Fibroblast of upper back skin (primary cell): ENCODE measurements around the gene MAP4K4.

Experiments used
- DNase-seq: peaks from one replicate; pipeline ENCODE4 v3.0.0-alpha.2; 2013

Gene MAP4K4

DNA sequence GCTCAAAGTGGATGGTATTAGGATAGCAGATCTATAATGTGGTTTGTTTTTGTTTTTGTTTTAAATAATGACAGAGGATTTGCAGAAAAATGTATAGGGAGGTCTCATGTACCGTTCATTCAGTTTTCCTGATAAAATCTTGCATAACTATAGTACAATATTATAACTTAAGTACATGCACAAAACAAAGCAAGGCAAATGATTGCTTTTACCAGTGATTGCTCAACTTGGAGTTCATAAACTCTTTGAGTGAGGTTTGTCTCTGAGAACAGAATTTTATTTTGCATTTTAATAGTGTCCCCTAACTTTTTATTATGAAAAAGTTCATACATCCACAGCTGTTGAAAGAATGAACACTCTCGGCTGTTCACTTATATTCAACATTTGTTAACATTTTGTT is 96.6 kb downstream of the MAP4K4 start:
- no peak for DNase-seq

DNA sequence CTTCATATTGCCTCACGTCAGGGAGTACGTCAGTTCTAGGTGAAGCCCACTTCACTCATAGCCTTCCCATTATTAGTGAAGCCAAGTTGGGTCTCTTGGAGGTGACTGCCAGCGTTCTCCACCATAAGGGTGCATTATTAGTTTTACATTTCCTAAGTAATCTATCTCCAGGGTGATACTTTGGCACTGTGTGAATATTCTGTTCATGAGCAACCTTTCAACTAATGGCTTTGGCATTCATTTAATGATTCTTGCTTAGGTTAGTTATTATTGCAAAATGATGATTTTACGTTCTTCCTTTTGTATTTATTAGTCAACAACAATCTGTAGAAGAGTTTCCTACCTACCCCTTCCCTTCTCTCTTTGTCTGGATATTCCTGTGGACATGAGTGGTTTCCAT is 97.5 kb downstream of the MAP4K4 start:
- DNase-seq = no peak

DNA sequence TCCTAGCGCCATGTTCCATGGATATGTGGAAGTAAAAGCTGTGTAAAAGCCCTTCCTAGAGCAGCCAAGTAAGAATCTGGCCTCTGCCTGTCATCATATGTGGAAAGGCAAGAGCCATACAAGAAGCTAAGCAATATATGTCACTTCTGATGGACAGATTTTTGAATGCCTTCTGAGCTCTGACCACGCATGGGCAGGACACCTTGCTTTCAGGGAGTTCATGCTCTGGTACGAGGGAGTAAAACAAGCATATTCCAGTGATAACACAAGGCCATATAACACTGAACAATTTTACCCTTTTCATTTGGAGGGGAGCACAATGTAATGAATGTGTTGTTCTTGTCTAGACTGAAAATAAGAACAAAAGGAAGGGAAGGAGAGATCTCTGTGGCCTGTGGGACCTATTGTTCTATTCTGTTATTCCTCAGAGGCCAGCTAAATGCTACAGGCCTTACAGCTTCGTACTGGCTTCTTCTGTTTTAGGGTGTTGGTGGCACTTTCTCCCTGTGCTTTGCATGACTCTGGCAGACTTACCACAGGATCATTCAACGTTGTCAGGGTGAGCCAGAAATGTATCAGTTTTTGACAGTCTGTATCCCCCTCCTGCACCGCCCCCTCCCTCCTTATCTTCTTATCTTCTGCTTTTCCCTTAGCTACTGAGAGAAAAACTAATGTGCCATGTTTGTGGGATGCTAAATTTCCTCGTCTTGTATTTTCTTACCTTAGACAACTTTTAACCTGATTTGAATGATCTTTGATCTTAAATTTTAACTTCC is 99.5 kb downstream of the MAP4K4 start:
- DNase-seq = no peak

DNA sequence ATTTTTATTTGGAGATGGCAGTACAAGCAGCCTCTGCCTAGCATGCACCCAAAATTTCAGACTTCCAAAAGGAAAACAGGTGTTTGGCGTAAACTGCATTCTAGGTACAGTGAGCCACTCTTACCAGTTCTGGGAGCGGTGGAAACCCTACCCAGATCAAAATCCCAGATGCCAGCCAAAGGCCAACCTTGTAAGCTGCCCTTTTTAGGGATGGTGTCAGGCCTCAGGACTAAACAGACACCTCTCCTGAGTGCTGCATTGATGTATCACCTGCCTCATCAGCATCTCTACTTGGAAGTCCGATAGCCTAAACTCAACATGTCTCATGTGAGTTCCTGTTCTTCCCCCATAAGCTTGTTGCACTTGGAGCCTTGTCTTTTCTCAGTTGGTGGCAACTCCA is 104.0 kb downstream of the MAP4K4 start:
- no peak for DNase-seq

DNA sequence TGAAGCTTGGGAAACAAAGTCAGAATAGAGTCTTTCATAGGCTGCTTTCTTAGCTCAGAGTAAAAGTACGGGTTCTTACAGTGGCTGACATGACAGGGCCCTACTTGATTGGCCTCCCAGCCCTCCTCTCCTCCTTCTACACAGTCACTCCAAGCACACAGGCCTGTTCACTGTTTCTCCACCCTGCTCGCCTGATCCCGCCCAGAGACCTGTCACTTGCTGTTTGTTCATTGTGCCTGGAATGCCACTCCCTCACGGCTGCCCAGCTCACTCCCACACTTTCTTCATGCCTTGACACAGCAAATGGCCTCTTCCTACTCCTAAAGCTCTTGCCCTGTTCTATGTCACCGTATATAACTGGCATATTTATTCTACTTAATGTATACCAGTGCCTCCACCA is 104.8 kb downstream of the MAP4K4 start:
- DNase-seq = no peak

DNA sequence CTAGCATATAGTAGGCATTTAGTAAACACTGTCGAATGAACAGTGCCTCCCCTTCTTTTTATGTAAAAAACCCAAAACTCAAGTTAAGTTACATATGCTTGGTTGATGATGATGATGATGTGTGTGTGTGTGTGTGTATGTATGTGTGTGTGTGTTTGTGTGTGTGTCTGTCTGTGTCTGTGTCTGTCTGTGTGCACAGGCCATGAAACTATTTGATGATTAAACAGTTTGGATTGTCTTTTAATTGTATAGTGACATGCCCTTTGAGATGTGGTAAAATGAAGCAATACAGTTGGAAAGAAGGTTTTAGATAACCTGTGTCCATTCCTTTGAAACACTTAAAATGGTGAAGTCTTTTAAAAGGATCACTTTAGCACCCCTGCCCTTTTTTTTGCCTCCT is 105.6 kb downstream of the MAP4K4 start:
- peak; percentile 75 for DNase-seq

DNA sequence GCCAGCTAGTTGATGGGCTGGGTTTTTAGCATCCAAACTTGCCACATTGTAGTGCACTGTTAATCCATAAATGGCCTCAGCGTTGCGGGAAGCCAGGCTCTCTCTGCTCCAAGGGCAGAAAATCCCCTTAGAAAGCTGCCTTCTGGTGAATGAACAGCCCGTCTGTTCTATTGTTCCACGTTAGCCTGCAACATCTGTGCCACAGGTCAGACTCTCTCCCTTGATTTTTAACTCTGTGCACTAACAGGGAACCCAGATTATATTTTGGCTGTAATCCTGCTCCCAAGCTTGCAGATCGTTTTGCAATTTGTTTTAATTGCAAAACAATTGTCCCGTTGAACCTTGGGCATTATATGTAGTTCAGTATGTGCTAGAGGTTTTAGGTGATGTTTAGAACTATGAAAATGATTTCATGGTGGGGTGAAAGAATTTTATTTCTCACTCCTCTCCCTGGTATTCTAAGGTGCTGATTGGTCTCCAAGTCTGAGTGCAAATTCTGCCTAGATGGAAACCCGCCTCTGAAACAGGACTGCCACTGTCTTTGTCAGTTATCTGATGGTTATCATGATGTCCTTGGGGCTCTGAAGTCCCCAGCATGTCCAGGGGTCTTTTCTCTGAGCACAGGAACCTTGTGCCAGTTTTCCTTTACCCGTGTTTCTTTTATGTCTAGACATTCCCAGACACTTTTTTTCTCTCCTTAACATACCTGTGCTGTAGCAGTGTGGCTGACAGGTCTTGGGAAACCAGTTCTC is 106.6 kb downstream of the MAP4K4 start:
- DNase-seq = no peak

DNA sequence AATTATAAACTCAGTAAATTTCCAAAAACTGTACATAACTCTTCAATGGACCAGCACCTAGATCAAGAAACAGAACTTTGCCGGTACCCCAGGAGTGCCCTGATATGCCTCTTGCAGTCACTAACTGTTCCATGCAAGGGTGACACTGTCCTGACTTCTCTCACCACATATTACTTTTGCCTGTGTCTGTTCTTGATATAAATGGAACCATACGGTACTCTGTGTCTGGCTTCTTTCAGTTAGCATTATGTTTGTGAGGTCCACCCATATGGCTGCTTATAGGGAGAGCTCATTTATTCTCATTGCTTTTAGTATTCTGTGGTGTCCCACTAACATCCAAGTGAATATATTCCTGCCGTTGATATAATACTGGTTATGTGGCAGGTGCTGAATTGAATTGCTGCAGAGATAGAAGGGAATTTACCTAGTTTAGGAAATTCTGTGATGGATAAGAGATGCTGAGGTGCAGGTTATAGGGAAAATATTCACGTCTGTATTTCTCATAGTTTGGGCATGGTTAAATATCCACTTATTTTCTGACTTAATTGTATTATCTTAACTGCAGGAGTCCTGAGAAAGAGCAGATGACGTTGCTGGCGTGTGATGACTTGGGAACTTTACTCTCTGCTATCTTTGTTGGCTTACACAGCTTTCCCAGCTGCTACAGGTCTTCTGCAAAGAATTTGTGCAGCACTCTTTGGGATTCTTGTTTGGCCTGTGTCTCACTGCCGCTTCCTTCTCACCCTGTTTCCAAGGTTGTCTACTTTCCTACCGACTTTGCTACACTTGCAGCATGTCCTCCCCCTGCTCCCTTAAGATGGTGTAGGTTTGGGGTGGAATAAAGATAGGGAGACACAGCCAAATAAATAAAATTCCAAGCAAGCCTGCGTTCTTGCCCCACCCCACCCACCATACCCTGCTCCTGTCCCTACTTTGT is 107.9 kb downstream of the MAP4K4 start:
- DNase-seq = peak; percentile 49

DNA sequence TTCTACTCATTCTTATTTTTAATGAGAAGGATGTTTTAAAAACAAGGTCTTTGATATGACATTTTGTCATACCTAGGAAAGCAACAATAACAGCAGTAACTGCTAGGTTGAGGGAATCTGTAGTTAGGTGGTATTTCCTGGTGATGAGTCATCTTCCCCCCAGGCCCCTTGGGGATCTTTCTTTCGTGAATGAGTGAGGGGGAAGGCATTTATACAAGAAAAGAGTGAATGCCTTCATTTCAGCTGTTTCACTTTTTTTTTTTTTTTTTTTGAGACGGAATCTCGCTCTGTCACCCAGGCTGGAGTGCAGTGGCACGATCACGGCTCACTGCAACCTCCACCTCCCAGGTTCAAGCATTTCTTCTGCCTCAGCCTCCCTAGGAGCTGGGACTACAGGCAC is 108.6 kb downstream of the MAP4K4 start:
- DNase-seq = peak; percentile 93

DNA sequence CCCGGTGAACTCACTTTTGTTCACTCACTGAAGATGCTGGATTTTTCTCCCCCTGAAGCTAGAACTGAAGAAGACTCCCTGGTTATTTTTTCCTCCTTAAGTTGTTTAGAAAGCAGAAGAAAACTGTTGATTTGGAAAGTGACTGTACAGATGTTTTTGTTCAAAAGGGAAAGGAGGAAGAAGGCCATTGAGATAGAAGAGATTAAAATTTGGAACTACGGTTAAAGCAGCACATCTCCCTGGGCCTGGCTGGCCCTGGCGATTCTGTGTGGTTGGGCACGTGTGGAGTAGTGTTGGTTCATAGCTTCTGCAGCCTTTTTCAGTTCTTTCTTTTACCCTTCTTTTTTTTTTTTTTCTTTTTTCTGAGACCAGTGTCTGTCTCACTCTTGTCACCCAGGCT is 109.2 kb downstream of the MAP4K4 start:
- no peak for DNase-seq

DNA sequence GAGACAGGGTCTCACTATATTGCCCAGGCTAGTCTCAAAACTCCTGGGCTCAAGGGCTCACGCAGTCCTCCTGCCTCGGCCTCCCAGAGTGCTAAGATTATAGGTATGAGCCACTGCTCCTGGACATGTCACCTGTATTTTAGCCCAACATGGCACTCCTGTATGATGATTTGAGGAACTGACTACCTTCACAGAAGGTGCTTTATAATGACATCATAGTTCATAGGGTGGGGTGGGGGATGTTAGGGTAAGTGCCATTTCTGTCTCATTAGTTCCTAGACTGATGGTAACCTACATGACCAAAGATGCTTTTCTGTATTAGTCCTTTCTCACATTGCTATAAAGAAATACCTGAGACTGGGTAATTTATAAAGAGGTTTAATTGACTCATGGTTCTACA is 109.7 kb downstream of the MAP4K4 start:
- no peak for DNase-seq

DNA sequence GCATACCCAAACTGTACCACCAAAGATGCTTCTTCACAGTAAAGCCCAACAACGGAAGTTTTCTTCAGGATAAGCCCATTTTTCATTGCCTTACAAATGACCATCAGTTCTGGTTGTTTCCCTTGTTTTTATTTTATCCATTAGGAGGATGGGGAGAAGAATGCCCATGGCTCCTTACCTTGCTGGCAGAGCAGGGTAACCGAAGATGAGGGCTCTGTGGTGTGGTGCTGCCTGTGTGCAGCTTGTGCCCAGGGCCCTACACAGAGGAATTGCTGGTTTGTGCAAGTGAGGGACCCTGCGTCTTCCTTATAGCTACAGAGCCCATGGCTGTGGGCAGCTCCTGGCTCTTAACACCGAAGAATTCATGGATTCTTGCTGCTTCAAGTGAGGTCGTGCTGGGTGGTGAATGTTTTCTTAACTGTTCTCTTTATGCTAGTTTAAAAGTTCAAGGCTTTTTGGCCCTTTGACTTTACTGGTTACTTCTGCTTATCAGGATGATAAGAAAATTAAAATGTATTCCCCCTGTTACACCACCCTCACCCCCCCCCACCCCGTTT is 110.6 kb downstream of the MAP4K4 start:
- DNase-seq = no peak

DNA sequence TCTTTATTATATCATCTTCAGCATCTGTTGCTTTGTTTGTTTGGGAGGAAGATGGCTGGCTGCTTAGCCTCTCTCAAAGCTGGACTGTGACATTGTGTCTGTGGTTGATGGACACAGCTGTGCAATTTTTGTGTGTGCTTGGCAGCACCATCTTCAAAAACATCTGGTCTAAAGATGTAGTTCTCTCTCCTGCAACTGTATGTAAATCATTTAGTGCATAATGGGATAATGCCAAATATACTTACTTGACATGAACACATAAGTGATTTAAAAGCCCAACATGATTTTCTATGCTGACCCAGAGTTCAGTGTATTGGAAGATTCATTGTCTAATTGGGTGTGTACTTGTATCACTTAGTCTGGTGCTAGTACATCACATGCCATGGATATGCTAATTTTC is 112.2 kb downstream of the MAP4K4 start:
- DNase-seq = peak; percentile 78

DNA sequence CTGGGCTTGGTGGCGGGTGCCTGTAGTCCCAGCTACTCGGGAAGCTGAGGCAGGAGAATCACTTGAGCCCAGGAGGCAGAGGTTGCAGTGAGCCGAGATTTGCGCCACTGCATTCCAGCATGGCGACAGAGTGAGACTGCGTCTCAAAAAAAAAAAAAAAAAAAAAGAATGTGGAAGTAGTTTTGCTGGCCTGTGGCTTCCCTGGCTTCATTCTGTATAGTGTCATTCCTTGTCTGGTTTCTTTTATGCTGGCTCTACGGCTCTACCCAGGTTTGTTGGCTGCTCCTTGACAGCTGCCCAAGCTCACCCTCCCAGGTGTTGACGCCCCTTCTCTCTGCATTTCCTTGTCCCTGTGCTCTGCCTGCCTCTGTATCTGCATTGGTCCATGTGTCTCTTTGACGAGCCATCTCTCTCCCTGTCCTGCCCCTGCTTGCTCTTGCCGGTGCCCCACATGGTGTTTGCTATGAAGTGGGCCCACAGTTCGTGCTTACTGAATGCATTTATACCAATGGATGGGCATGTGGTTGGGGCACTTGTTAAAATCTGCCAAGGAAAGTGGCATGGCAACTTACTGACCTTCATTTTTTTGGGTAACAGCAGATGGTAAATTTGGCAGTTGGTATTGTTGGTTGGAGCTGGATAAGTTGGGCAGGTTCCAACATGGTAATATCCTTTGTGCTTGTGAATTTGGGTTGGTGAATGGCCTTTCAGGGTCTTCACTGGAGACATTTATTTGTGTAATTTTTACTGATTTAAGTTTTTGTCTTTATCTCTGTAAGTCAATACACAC is 113.9 kb downstream of the MAP4K4 start:
- no peak for DNase-seq

DNA sequence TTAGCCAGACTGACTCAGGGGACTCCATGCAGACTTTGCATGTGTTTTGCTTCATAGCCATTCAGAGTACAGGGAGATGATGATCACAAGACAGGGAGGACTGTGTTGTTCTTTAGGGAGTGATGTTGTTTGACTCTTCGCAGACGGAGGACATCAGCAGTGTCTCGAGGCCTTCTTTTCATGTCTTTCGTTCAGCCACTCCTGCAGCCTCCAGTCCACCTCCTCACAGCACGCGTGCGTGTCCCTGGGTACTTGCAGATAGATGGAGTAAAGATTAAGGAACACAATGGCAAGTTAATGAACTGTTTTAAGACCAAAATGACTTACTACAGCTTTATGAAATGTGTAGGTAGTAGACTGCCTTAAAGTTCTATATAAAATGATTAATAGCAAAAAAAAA is 114.7 kb downstream of the MAP4K4 start:
- no peak for DNase-seq

DNA sequence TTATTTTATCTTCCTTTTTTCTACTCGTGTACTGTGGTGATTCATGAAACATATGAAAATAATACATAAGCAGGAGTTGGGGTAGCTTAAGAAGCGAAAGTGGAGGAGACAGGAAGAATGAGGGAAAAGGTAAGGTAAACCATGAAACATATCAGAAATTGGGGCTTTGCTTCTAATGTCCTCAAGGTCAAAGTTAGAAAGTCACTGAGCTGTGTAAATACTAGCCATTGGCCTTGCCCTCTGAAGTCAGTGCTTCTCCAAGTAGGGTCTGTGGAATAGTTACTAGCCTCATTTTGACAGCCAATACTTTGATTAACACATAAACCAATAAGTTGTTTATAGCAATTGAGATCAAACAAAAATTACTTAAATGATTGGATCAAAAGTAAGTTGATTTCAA is 117.2 kb downstream of the MAP4K4 start:
- DNase-seq = no peak

DNA sequence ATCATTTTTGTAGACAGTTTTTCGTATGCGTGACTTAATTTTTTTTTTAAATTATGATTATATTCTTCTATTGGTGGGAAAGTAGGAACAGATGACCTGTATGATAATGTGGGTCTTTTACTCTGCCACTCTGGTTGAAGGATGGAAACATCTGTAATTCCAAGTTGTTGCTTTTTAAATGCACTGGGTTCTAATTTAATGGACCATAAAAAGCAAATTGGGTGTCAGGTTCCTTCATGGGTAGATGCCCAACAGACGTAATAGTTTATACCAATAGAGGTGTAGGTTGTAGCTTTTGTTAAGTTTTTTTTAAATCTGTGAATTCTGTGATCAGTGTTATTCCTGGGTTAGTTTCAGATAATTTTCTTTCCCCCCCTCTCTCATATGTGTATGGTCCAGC is 117.6 kb downstream of the MAP4K4 start:
- no peak for DNase-seq

DNA sequence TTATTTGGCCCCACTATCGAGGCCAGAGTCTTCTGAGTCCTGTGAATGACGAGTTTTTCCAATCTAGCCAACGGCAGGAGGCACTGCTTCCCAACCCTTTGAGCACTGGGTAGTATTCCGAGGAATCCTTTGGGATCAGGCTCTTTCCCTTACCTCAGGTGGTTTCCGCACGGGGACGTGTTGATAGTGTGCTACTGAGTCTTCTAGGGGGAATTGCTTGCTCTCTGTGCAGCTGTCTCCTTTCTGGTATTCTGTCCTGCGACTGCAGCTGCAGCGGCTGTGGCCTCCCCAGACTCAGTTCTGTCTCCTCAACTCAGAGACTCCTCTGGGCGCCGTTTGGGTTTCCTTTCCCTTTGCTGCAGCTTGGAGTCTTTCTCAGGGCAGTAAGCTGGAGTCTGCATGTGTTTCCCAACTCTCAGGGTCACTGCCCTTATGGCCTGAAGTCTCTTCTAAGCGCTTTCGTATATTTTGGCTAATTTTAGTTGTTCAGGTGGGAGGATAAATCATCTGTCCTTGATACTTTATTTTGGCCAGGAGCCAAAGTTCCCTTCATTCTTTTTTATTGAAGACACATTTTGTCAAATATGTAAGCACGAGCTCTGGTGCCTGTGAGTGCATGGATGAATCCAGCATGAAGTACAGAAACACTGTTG is 118.4 kb downstream of the MAP4K4 start:
- DNase-seq = peak; percentile 68

DNA sequence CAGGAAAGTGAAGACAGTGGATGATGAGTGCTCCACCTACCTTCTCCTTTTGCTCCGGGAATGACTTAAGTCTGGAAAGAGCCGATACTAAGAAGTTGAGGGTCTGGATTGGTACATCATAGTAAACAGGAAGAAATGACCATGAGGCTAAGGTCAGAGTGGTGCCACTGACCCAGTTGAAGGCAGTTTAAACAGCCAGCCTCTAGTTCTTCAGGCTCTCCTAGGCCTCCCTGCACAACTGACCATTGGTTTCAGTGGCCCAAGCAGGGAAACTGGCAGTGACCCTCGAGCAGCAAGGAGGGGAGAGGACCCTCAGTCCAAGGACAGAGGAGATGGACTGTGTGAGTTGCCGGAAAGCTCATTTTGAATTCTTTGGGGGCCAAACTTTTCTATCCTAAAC is 119.1 kb downstream of the MAP4K4 start:
- DNase-seq = no peak

DNA sequence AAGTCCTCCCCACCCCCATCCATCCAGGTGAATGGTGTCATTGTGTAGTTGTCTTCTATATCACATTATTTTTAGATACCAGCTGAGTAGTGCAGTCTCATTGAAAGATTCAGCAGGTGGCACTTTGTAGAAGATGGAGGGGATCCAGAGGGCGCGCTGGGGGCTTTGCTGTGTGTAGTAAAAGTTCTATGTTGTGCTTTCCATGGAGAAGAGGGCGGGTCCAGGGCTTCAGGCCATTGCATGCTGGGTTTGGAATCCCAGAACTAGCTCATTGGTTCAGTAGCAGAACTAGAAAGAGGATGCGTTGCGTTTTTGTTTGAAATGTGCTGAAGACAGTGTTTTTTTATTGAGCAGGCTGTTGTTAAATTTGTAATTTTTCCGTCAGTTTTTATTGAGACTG is 120.0 kb downstream of the MAP4K4 start:
- DNase-seq = no peak

DNA sequence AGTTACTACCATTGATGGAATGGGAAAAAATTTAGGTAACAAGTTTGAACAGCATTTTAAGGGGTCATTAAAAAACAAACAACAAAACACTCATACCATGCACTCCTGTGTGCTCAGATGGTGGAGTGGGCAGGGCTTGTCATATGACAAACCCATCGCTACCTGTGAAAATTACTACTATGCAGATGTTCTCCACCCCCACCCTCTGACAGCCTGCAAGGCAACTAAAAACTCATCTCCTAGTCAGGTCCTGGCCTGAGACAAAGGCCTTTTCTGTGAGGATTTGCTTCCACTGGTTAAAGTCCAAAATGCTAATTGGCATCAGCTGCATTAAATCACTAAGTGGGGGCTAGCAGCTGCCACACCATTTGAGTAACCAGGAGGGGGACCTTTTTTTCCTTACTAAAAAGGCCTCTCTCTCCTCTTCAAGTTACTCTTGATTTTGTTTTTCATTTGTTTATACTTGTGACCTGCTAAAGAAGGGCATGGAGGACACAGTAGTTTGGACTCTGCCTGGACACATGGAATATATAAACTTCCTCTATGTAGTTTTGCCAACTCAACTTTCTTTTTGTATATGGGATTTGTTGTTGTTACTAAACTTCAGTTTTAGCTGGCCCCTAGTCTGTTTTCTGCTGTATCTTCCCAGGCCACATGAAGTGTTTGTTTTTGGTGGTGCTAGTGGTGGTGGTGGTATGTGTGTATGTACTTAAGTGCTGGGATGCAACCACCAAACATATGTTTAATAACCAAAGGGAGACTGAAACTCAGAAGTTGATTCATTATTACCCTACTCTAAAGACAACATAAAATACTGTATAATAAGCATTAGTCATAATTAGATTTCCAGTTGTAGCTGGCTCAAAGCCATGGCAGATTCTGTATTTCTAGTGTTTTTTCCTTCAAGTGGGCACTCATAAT is 121.3 kb downstream of the MAP4K4 start:
- peak; percentile 56 for DNase-seq
